ENCODE data around the gene LUC7L2. TPM values are rescaled to one million over a fixed set of nuclear protein-coding genes. Genes with fewer than 3 reads are reported as not detected.
"Not testable (repeated sequence)": the region's sequence is repeated elsewhere in the genome, so short reads cannot be mapped to it uniquely, and the experiment has no call there.

Gene LUC7L2
- total and polyA plus RNA-seq, 10 donors, result 34.0 to 105 (median 77.7) TPM

- Histone ChIP-seq H3K9me3 (no peaks in the 10 kb centered on the region), H3K27ac (no peak overlapping the region)
- intact Hi-C loops (cut with DNase I; ENCODE audit: low total_unique reads), result no loop called here
Measured at GRCh38 chr7:139328375-139328774, 31.3 kb upstream of the LUC7L2 start.

GRCh38 chr7:139329119-139329518 lies 30.6 kb upstream of the LUC7L2 start:
- TF ChIP-seq POLR2A (IDR thresholded peaks at IDR 0.05), result no peak
- TF ChIP-seq POLR2AphosphoS5 (IDR thresholded peaks at IDR 0.05), result no peak
- TF ChIP-seq CTCF (IDR thresholded peaks at IDR 0.05 in 8 of 11, conservative IDR thresholded peaks at IDR 0.05 in 3 of 11), result no peak

More at GRCh38 chr7:139328375-139328774, 31.3 kb upstream of the LUC7L2 start:
- H3K4me3 ChIP-seq, result no peak overlapping the region
- WGBS, 5 donors, result 60 to 85% (median 78%) methylated on average over 2 of the region's 2 CpGs
- TF ChIP-seq POLR2A (IDR thresholded peaks at IDR 0.05) (no peak), CTCF (IDR thresholded peaks at IDR 0.05 in 8 of 11, conservative IDR thresholded peaks at IDR 0.05 in 3 of 11) (no peak)
- no peaks in the 10 kb centered on the region for H3K4me1 ChIP-seq
- H3K36me3 ChIP-seq, result no peaks in the 10 kb centered on the region
- H3K27me3 ChIP-seq (replicated peaks in 1 of 7), result no peaks in the 10 kb centered on the region
- no peak for DNase-seq

GRCh38 chr7:139330333-139331030 lies 29.2 kb upstream of the LUC7L2 start:
- no peak for DNase-seq
- intact Hi-C loops (cut with DNase I; ENCODE audit: low total_unique reads), result no loop called here
- Histone ChIP-seq H3K27ac (no peak overlapping the region), H3K4me3 (no peak overlapping the region), H3K4me1 (no peaks in the 10 kb centered on the region), H3K9me3 (no peaks in the 10 kb centered on the region), H3K36me3 (no peaks in the 10 kb centered on the region), H3K27me3 (replicated peaks in 1 of 7) (no peaks in the 10 kb centered on the region)
- no peak for TF ChIP-seq POLR2A (IDR thresholded peaks at IDR 0.05)
- no peak for TF ChIP-seq CTCF (IDR thresholded peaks at IDR 0.05 in 8 of 11, conservative IDR thresholded peaks at IDR 0.05 in 3 of 11)
- TF ChIP-seq POLR2AphosphoS5 (IDR thresholded peaks at IDR 0.05), result no peak
- 75 to 82% (median 79%) methylated on average over 3 of the region's 3 CpGs for WGBS, 5 donors

More at GRCh38 chr7:139329119-139329518, 30.6 kb upstream of the LUC7L2 start:
- DNase-seq, result no peak
- Histone ChIP-seq H3K9me3 (no peaks in the 10 kb centered on the region), H3K27me3 (replicated peaks in 1 of 7) (no peaks in the 10 kb centered on the region), H3K4me1 (no peaks in the 10 kb centered on the region), H3K4me3 (no peak overlapping the region), H3K36me3 (no peaks in the 10 kb centered on the region), H3K27ac (no peak overlapping the region)
- 40 to 69% (median 60%) methylated on average over 2 of the region's 2 CpGs for WGBS, 5 donors
- intact Hi-C loops (cut with DNase I; ENCODE audit: low total_unique reads), result no loop called here

GRCh38 chr7:139332697-139333359 lies 26.9 kb upstream of the LUC7L2 start:
- intact Hi-C loops (cut with DNase I; ENCODE audit: low total_unique reads), result no loop called here
- no peaks in the 10 kb centered on the region for H3K9me3 ChIP-seq
- H3K36me3 ChIP-seq, result no peaks in the 10 kb centered on the region
- H3K27ac ChIP-seq, result no peak overlapping the region
- no peak for DNase-seq
- TF ChIP-seq POLR2AphosphoS5 (IDR thresholded peaks at IDR 0.05), result no peak
- TF ChIP-seq POLR2A (IDR thresholded peaks at IDR 0.05), result no peak
- no peak for TF ChIP-seq CTCF (IDR thresholded peaks at IDR 0.05 in 8 of 11, conservative IDR thresholded peaks at IDR 0.05 in 3 of 11)
- 83 to 96% (median 86%) methylated on average over 5 of the region's 5 CpGs for WGBS, 5 donors
- H3K4me3 ChIP-seq, result no peak overlapping the region
- no peaks in the 10 kb centered on the region for H3K27me3 ChIP-seq (replicated peaks in 1 of 7)
- H3K4me1 ChIP-seq, result no peaks in the 10 kb centered on the region

GRCh38 chr7:139333443-139333842 lies 26.3 kb upstream of the LUC7L2 start:
- DNase-seq; intact Hi-C loops (cut with DNase I; ENCODE audit: low total_unique reads); H3K4me3 ChIP-seq; H3K27ac ChIP-seq; H3K4me1 ChIP-seq; H3K27me3 ChIP-seq (replicated peaks in 1 of 7); H3K36me3 ChIP-seq; H3K9me3 ChIP-seq: not testable (repeated sequence)
- WGBS, 5 donors, result 94 to 97% (median 95%) methylated on average over 13 of the region's 13 CpGs
